Endothelial cell of umbilical vein (primary cell): ENCODE data around the gene ECT2. TPM values are rescaled to one million over a fixed set of nuclear protein-coding genes. Genes with fewer than 3 reads are reported as not detected.
A peak's percentile ranks its signal among the peaks of the same experiment; 100 is the strongest.

Experiments
- BruUV-seq: library from RNA; stranded (reverse); fragments of 400-500 nt; replicated peaks from 2 replicates; lab custom pipeline; 2021; lab: Mats Ljungman, UMichigan
- CTCF ChIA-PET: fragments of 300-600, 350-600 bp; sonication (Branson Sonifier 250); formaldehyde crosslinking; loops from one replicate; lab custom pipeline; 2021; ENCODE audit warnings: antibody characterized with exemption, inconsistent platforms; lab: Charles Lee
- POLR2A ChIA-PET: fragments of 300-600, 350-600 bp; sonication (Branson Sonifier 250); formaldehyde crosslinking; loops from one replicate; lab custom pipeline; 2021; ENCODE audit warnings: antibody characterized with exemption, inconsistent platforms; lab: Charles Lee
- DNase-seq: peaks from one replicate; pipeline ENCODE4 v3.0.0-alpha.2; 2011; ENCODE audit warnings: low read depth, low spot score
- FAIRE-seq: peaks from 2 replicates; lab custom pipeline; 2011; peaks lifted over from hg19 to GRCh38; lab: Jason Lieb, UNC
- H2AFZ ChIP-seq: 2 replicates; pipeline ENCODE4 v1.6.0; 2012; ENCODE audit warnings: low read depth, low read length, control low read depth, inconsistent platforms
- H3K27ac ChIP-seq: 2 replicates; pipeline ENCODE4 v1.5.1; 2011; ENCODE audit warnings: low read depth, mild to moderate bottlenecking, control low read depth, low read length, moderate library complexity; ENCODE audit not compliant: insufficient read depth
- H3K27me3 ChIP-seq, 2 experiments: 2 replicates each; pipeline versions ENCODE4 v1.6.0 to v1.6.1; 2011; ENCODE audit warnings: low read length in 2 of 2, mixed read lengths in 1 of 2; ENCODE audit not compliant: control insufficient read depth in 2 of 2, insufficient read depth in 2 of 2
- H3K36me3 ChIP-seq, 2 experiments: 2 replicates in 1 of 2; 3 replicates in 1 of 2; pipeline ENCODE4 v1.5.1; 2011; ENCODE audit warnings: low read length in 2 of 2, mild to moderate bottlenecking in 1 of 2, moderate library complexity in 1 of 2; ENCODE audit not compliant: control insufficient read depth in 2 of 2, insufficient read depth in 2 of 2; ENCODE audit errors: extremely low read depth in 1 of 2
- H3K4me1 ChIP-seq: 3 replicates; pipeline ENCODE4 v1.5.1; 2011; ENCODE audit warnings: mild to moderate bottlenecking, low read length; ENCODE audit not compliant: control insufficient read depth, insufficient read depth; ENCODE audit errors: extremely low read depth
- H3K4me2 ChIP-seq: 2 replicates; pipeline ENCODE4 v1.6.1; 2011; ENCODE audit warnings: low read length, control low read depth, mixed read lengths; ENCODE audit not compliant: insufficient read depth
- H3K4me3 ChIP-seq, 3 experiments: fragments of 200-600 bp in 1 of 3; sonication (generic), shearing (Covaris generic) in 1 of 3; replicated peaks in 1 of 3; 2 replicates each; pipeline ENCODE4 v1.5.1; 2011 to 2016; ENCODE audit warnings: control low read depth in 3 of 3, low read length in 3 of 3, mild to moderate bottlenecking in 2 of 3, inconsistent platforms in 1 of 3, low read depth in 1 of 3, moderate library complexity in 1 of 3; ENCODE audit not compliant: insufficient read depth in 1 of 3
- H3K79me2 ChIP-seq: 2 replicates; pipeline ENCODE4 v1.6.0; 2012; ENCODE audit warnings: low read length, inconsistent platforms; ENCODE audit not compliant: control insufficient read depth, insufficient read depth
- H3K9ac ChIP-seq: replicated peaks from 2 replicates; pipeline ENCODE3; 2011; ENCODE audit warnings: low read length, control low read depth; ENCODE audit not compliant: insufficient read depth; ENCODE audit errors: extremely low read depth
- H3K9me1 ChIP-seq: replicated peaks from 3 replicates; pipeline ENCODE4 v1.6.0; 2011; ENCODE audit warnings: mild to moderate bottlenecking, low read length; ENCODE audit not compliant: control insufficient read depth, insufficient read depth; ENCODE audit errors: extremely low read depth
- H3K9me3 ChIP-seq: replicated peaks from 2 replicates; pipeline ENCODE4 v1.5.1; 2012; ENCODE audit warnings: low read length, inconsistent platforms; ENCODE audit not compliant: control insufficient read depth, insufficient read depth
- H4K20me1 ChIP-seq: replicated peaks from 2 replicates; pipeline ENCODE3; 2011; ENCODE audit warnings: mild to moderate bottlenecking, low read length; ENCODE audit not compliant: control insufficient read depth, insufficient read depth; ENCODE audit errors: extremely low read depth
- EZH2 ChIP-seq: IDR thresholded peaks from 2 replicates; pipeline ENCODE4 v1.6.1; 2012; ENCODE audit warnings: borderline replicate concordance, low read depth, mild to moderate bottlenecking, moderate library complexity, low read length, inconsistent platforms; ENCODE audit not compliant: severe bottlenecking
- FOS ChIP-seq: IDR thresholded peaks from 2 replicates; pipeline ENCODE4 v1.6.1; 2011; ENCODE audit warnings: mild to moderate bottlenecking, low read length, moderate library complexity, borderline replicate concordance; ENCODE audit not compliant: insufficient read depth
- GATA2 ChIP-seq: IDR thresholded peaks from 2 replicates; pipeline ENCODE4 v1.7.0; 2011; ENCODE audit warnings: low read depth, mild to moderate bottlenecking, moderate library complexity, mixed read lengths, low read length; ENCODE audit not compliant: insufficient read length, insufficient read depth
- JUN ChIP-seq: IDR thresholded peaks from 2 replicates; pipeline ENCODE4 v1.6.1; 2011; ENCODE audit warnings: borderline replicate concordance, low read depth; ENCODE audit not compliant: insufficient read length, insufficient read depth
- MYC ChIP-seq: IDR thresholded peaks from one replicate; pipeline ENCODE4 v1.6.1; 2011; ENCODE audit warnings: mild to moderate bottlenecking, low read depth, low read length
- POLR2A ChIP-seq: IDR thresholded peaks from 2 replicates; pipeline ENCODE4 v1.6.1; 2012; ENCODE audit warnings: low read depth, mild to moderate bottlenecking, control low read depth, low read length
- POLR2AphosphoS5 ChIP-seq: IDR thresholded peaks from 2 replicates; pipeline ENCODE4 v1.6.1; 2012; ENCODE audit warnings: low read depth, mild to moderate bottlenecking, control low read depth, low read length, moderate library complexity; ENCODE audit not compliant: insufficient read depth
- dilution Hi-C: fragments of 300-500 bp; cut with MboI; formaldehyde crosslinking; loops from one replicate; pipeline ENCODE4 v1.15.0; 2019; ENCODE audit warnings: low sequenced_read_pairs; ENCODE audit not compliant: extremely low pct_ligation_motif_present
- intact Hi-C: fragments of 100-400 bp; cut with micrococcal nuclease; formaldehyde crosslinking; loops from one replicate; pipeline ENCODE4 v1.10.0; 2022
- polyA plus RNA-seq, 4 experiments: library from polyadenylated mRNA; depleted of rRNA in 3 of 4; stranded (reverse) in 3 of 4; unstranded in 1 of 4; fragments of >200 nt; gene quantifications; 2 replicates each; pipeline versions ENCODE4 v1.2.1 to v1.2.3, GENCODE V29; 2011 to 2012; ENCODE audit warnings: missing spikeins in 1 of 4
- total RNA-seq: library from RNA; stranded (reverse); gene quantifications from 2 replicates; pipeline ENCODE4 v1.2.3, GENCODE V29; 2021
- TF ChIP-seq, protein P1 (sequence below), 2 donors: IDR thresholded peaks; 1 replicate in 1 of 2; 2 replicates in 1 of 2; pipeline ENCODE4 v1.5.1; 2011; ENCODE audit warnings: low read length in 2 of 2, mild to moderate bottlenecking in 2 of 2, moderate library complexity in 2 of 2, control low read depth in 1 of 2, inconsistent platforms in 1 of 2, low read depth in 1 of 2; ENCODE audit not compliant: insufficient read depth in 1 of 2; ENCODE audit errors: extremely low read depth in 1 of 2
- TF ChIP-seq, protein P2 (sequence below): IDR thresholded peaks from 2 replicates; pipeline ENCODE4 v1.6.1; 2011; ENCODE audit not compliant: insufficient read depth, insufficient read length

The ECT2 gene
- total and polyA plus RNA-seq, 2 donors (not counting 3 experiments of a cell fraction or from before 2014, with no cell fraction given), result 10.3 to 47.5 TPM

DNA sequence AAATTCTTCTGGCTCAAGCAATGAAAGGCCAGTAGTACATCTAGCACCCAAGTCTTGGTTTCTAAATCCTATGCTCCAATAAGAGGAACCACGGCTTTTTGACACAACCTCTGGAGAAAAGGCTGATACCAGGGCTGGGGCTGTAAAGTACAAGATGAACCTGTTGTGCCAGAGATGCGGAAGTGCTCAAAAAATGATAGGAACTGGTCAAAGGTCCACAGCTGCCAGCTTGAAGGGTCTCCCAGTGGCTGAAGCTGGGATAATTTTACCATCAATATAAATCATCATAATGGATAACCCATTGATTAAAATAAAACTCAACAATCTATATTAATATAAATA lies 39.1 kb upstream of the ECT2 start:
- no peaks in the 10 kb centered on the region for H3K36me3 ChIP-seq
- dilution Hi-C loops, result no loop called here
- H3K9me1 ChIP-seq, result no peaks in the 10 kb centered on the region
- H4K20me1 ChIP-seq, result no peaks in the 10 kb centered on the region
- peaks cover 35% of the 10 kb centered on the region for H3K79me2 ChIP-seq
- H3K9ac ChIP-seq, result peak overlapping the region; percentile 68
- H3K4me3 ChIP-seq, result peak overlapping the region in 2 of 3 experiments; percentile 75 to 79
- H2AFZ ChIP-seq, result peak overlapping the region; percentile 7
- no peak for FAIRE-seq
- TSS peak; percentile 98 for BruUV-seq
- no peak for DNase-seq
- H3K4me2 ChIP-seq, result peak overlapping the region; percentile 66
- intact Hi-C loops, result loop anchor here (1.0 kb wide), 2 partner anchors 38 to 39 kb away; partner anchors contain the start of gene ECT2
- no peaks in the 10 kb centered on the region for H3K9me3 ChIP-seq
- no peaks in the 10 kb centered on the region for H3K27me3 ChIP-seq
- peaks cover 26% of the 10 kb centered on the region for H3K4me1 ChIP-seq
- TF ChIP-seq EZH2 (no peak), POLR2AphosphoS5 (no peak), MYC (no peak)
- TF ChIP-seq, protein P1, sequence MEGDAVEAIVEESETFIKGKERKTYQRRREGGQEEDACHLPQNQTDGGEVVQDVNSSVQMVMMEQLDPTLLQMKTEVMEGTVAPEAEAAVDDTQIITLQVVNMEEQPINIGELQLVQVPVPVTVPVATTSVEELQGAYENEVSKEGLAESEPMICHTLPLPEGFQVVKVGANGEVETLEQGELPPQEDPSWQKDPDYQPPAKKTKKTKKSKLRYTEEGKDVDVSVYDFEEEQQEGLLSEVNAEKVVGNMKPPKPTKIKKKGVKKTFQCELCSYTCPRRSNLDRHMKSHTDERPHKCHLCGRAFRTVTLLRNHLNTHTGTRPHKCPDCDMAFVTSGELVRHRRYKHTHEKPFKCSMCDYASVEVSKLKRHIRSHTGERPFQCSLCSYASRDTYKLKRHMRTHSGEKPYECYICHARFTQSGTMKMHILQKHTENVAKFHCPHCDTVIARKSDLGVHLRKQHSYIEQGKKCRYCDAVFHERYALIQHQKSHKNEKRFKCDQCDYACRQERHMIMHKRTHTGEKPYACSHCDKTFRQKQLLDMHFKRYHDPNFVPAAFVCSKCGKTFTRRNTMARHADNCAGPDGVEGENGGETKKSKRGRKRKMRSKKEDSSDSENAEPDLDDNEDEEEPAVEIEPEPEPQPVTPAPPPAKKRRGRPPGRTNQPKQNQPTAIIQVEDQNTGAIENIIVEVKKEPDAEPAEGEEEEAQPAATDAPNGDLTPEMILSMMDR (IDR thresholded peaks at IDR 0.05; ENCODE audit: extremely low read depth in 1 of 2, insufficient read depth in 1 of 2, low read depth in 1 of 2, low read length in 2 of 2), result no peak
- peak overlapping the region; percentile 88 for H3K27ac ChIP-seq
- ChIA-PET POLR2A (interaction anchor here (0.9 to 1.6 kb wide), 3 partner anchors 18 to 39 kb away, joined by 3 to 10 read pairs (median 3); partner anchors contain the start of gene ECT2), CTCF (interaction anchor here (0.7 to 3.1 kb wide), 9 partner anchors 11 to 379 kb away, joined by 3 to 38 read pairs (median 8); partner anchors contain the start of gene ECT2)

DNA sequence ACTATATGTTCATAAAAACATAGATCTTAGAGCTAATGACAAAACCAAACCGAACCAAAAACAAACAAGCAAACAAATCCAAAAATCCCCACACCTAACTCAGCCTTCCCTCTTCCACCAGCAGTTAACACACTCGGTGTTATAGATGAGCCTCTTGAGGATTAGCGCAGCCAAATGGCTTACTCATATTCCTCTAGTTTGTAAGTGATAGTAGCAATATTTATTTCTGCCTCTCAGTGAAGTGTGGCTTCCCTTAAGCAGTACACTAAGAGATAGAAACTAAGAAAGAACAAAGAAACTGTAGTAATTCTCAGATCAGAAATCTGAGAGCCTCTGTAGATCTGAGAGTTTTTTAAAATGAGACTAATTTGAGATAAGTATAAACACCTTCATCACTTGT lies 37.2 kb upstream of the ECT2 start:
- TF ChIP-seq EZH2 (no peak), JUN (no peak), FOS (no peak), MYC (no peak), POLR2A (no peak), POLR2AphosphoS5 (no peak), GATA2 (no peak)
- TF ChIP-seq, protein P2, sequence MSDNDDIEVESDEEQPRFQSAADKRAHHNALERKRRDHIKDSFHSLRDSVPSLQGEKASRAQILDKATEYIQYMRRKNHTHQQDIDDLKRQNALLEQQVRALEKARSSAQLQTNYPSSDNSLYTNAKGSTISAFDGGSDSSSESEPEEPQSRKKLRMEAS, result no peak
- TF ChIP-seq, protein P1 (IDR thresholded peaks at IDR 0.05; ENCODE audit: extremely low read depth in 1 of 2, insufficient read depth in 1 of 2, low read depth in 1 of 2, low read length in 2 of 2), result no peak
- DNase-seq (no peak), FAIRE-seq (no peak)
- H3K27ac ChIP-seq, result no peak overlapping the region
- H2AFZ ChIP-seq, result no peak overlapping the region
- POLR2A ChIA-PET, result no interaction called here
- no TSS peak for BruUV-seq
- no peak overlapping the region for H3K9ac ChIP-seq
- dilution Hi-C loops, result no loop called here
- CTCF ChIA-PET, result interaction anchor here (0.9 to 3.2 kb wide), 2 partner anchors 40 to 47 kb away, joined by 3 to 14 read pairs; no protein-coding TSS in a partner anchor
- intact Hi-C loops, result no loop called here
- no peaks in the 10 kb centered on the region for H3K36me3 ChIP-seq
- H3K9me3 ChIP-seq, result no peaks in the 10 kb centered on the region
- peaks cover 26% of the 10 kb centered on the region for H3K4me1 ChIP-seq
- H3K9me1 ChIP-seq, result no peaks in the 10 kb centered on the region
- H3K4me2 ChIP-seq, result no peak overlapping the region
- no peaks in the 10 kb centered on the region for H4K20me1 ChIP-seq
- no peak overlapping the region for H3K4me3 ChIP-seq
- H3K27me3 ChIP-seq, result no peaks in the 10 kb centered on the region
- peaks cover 22% of the 10 kb centered on the region for H3K79me2 ChIP-seq
